ENCODE data around the gene ACSL5.
"Not testable (repeated sequence)": the region's sequence is repeated elsewhere in the genome, so short reads cannot be mapped to it uniquely, and the experiment has no call there.

ACSL5 gene

DNA sequence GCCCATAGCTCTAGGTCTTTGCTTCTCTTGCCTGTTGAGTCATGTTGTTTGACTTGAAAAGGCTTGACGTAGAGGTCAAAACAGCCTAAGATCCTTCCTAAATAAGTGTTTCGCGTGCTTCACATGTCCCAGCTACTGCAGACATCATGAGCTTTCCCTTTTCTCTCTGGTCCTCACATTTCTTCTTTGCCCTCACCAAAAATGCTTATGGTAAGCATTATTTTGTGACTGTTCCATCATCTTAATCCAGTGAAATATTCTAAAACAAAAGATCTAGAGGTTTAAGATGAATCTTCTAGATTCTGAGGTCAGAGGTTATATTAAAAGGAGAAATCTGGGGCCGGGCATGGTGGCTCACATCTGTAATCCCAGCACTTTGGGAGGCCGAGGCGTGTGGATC is 8.5 kb upstream of the ACSL5 start:
- Histone ChIP-seq H3K36me3 (ENCODE audit: control insufficient read depth, insufficient read depth, low read length) (no peaks in the 10 kb centered on the region), H3K4me3 (replicated peaks; ENCODE audit: low read depth, low read length) (no peak overlapping the region), H3K27me3 (replicated peaks; ENCODE audit: control insufficient read depth, insufficient read depth, low read length) (no peaks in the 10 kb centered on the region)
- TF ChIP-seq, protein P1, sequence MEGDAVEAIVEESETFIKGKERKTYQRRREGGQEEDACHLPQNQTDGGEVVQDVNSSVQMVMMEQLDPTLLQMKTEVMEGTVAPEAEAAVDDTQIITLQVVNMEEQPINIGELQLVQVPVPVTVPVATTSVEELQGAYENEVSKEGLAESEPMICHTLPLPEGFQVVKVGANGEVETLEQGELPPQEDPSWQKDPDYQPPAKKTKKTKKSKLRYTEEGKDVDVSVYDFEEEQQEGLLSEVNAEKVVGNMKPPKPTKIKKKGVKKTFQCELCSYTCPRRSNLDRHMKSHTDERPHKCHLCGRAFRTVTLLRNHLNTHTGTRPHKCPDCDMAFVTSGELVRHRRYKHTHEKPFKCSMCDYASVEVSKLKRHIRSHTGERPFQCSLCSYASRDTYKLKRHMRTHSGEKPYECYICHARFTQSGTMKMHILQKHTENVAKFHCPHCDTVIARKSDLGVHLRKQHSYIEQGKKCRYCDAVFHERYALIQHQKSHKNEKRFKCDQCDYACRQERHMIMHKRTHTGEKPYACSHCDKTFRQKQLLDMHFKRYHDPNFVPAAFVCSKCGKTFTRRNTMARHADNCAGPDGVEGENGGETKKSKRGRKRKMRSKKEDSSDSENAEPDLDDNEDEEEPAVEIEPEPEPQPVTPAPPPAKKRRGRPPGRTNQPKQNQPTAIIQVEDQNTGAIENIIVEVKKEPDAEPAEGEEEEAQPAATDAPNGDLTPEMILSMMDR (IDR thresholded peaks at IDR 0.05; ENCODE audit: insufficient read depth, low read length, poor library complexity, severe bottlenecking) = no peak
- DNase-seq (ENCODE audit: extremely low read depth, insufficient read length) = no peak

DNA sequence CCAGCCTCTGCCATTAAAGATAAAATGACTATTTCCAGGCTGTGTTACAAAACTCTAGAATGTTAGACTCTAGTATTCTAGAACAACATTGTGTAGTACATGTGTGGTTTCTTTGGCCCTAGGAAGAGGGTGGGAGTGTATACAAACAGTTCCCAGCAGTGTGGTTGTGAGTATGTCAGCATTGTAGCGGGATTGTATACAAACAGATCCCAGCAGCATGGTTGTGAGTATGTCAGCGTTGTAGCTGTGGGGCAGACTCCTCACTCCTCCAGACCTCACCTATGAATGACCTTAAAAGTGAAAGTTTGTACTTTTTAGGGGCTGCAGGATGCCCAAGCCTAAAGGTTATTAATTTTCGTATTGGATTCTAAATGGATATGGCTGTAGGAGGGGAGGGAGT is 6.9 kb upstream of the ACSL5 start:
- Histone ChIP-seq H3K36me3 (ENCODE audit: control insufficient read depth, insufficient read depth, low read length) (no peaks in the 10 kb centered on the region), H3K4me3 (replicated peaks; ENCODE audit: low read depth, low read length) (no peak overlapping the region), H3K27me3 (replicated peaks; ENCODE audit: control insufficient read depth, insufficient read depth, low read length) (no peaks in the 10 kb centered on the region)
- TF ChIP-seq, protein P1 (IDR thresholded peaks at IDR 0.05; ENCODE audit: insufficient read depth, low read length, poor library complexity, severe bottlenecking) = no peak
- no peak for DNase-seq (ENCODE audit: extremely low read depth, insufficient read length)

DNA sequence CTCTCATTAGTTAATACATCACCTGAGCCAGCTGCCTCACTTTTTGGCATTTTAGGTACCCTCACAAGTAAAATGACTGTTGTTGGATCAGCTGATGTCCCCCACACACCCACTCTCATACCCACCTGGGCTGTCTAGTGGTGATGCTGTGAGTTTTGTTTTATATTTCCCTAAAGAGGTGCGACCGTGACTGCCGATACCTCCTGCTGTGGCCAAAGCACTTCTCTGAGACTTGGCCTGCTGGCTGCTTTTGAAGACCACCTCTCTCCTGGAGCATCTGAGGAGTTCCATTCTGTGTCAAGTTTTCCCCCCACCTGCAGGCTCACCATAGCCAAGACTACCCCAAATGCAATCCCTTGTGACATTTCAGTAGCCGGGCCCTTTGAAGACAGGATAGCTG is 6.4 kb upstream of the ACSL5 start:
- TF ChIP-seq, protein P1 (IDR thresholded peaks at IDR 0.05; ENCODE audit: insufficient read depth, low read length, poor library complexity, severe bottlenecking) = no peak
- H3K27me3 ChIP-seq (replicated peaks; ENCODE audit: control insufficient read depth, insufficient read depth, low read length) = no peaks in the 10 kb centered on the region
- H3K4me3 ChIP-seq (replicated peaks; ENCODE audit: low read depth, low read length) = no peak overlapping the region
- no peak for DNase-seq (ENCODE audit: extremely low read depth, insufficient read length)
- no peaks in the 10 kb centered on the region for H3K36me3 ChIP-seq (ENCODE audit: control insufficient read depth, insufficient read depth, low read length)

DNA sequence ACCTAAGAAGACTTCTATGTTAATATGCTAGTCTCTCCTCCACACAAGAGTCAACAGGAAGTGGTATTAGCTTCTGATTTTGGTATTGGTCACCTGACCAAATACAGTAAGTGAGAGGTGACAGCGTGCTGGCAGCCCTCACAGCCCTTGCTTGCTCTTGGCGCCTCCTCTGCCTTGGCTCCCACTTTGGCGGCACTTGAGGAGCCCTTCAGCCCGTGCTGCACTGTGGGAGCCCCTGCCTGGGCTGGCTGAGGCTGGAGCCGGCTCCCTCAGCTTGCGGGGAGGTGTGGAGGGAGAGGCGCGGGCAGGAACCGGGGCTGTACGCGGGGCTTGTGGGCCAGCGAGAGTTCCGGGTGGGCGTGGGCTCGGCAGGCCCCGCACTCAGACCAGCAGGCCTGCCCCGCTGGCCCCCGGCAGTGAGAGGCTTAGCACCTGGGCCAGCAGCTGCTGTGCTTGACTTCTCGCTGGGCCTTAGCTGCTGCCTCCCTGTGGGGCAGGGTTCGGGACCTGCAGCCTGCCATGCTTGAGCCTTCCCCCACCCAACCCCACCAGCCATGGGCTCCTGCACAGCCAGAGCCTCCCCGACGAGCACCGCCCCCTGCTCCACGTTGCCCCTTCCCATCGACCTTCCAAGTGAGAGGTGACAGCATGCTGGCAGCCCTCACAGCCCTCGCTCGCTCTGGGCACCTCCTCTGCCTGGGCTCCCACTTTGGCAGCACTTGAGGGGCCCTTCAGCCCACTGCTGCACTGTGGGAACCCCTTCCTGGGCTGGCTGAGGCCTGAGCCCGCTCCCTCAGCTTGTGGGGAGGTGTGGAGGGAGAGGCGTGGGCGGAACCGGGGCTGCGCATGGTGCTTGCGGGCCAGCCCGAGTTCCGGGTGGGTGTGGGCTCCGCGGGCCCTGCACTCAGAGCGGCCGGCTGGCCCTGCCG is 4.2 kb upstream of the ACSL5 start:
- TF ChIP-seq, protein P1 (IDR thresholded peaks at IDR 0.05; ENCODE audit: insufficient read depth, low read length, poor library complexity, severe bottlenecking) = no peak
- Histone ChIP-seq H3K4me3 (replicated peaks; ENCODE audit: low read depth, low read length) (no peak overlapping the region), H3K27me3 (replicated peaks; ENCODE audit: control insufficient read depth, insufficient read depth, low read length) (no peaks in the 10 kb centered on the region), H3K36me3 (ENCODE audit: control insufficient read depth, insufficient read depth, low read length) (no peaks in the 10 kb centered on the region)
- DNase-seq (ENCODE audit: extremely low read depth, insufficient read length) = no peak

DNA sequence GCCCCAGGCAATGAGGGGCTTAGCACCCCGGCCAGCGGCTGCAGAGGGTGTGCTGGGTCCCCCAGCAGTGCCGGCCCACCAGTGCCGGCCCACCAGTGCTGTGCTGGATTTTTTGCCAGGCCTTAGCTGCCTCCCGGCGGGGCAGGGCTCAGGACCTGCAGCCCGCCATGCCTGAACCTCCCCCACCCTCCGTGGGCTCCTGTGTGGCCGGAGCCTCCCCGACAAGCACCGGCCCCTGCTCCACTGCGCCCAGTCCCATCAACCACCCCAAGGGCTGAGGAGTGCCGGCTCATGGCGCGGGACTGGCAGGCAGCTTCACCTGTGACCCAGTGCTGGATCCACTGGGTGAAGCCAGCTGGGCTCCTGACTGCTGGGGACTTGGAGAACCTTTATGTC is 3.5 kb upstream of the ACSL5 start:
- no peak overlapping the region for H3K4me3 ChIP-seq (replicated peaks; ENCODE audit: low read depth, low read length)
- no peak for DNase-seq (ENCODE audit: extremely low read depth, insufficient read length)

DNA sequence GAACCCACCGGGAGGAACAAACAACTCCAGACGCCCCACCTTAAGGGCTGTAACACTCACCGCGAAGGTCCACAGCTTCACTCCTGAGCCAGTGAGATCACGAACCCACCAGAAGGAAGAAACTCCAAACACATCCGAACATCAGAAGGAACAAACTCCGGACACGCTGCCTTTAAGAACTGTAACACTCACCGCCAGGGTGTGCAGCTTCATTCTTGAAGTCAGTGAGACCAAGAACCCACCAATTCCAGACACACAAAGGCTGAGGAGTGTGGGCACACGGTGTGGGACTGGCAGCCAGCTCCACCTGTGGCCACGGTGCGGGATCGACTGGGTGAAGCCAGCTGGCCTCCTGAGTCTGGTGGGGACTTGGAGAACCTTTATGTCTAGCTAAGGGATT is 2.6 kb upstream of the ACSL5 start:
- H3K27me3 ChIP-seq (replicated peaks; ENCODE audit: control insufficient read depth, insufficient read depth, low read length); H3K36me3 ChIP-seq (ENCODE audit: control insufficient read depth, insufficient read depth, low read length); DNase-seq (ENCODE audit: extremely low read depth, insufficient read length); H3K4me3 ChIP-seq (replicated peaks; ENCODE audit: low read depth, low read length): not testable (repeated sequence)

More for the DNA sequence above, 3.5 kb upstream of the ACSL5 start:
- no peaks in the 10 kb centered on the region for H3K27me3 ChIP-seq (replicated peaks; ENCODE audit: control insufficient read depth, insufficient read depth, low read length)
- no peaks in the 10 kb centered on the region for H3K36me3 ChIP-seq (ENCODE audit: control insufficient read depth, insufficient read depth, low read length)
- TF ChIP-seq, protein P1 (IDR thresholded peaks at IDR 0.05; ENCODE audit: insufficient read depth, low read length, poor library complexity, severe bottlenecking) = no peak

DNA sequence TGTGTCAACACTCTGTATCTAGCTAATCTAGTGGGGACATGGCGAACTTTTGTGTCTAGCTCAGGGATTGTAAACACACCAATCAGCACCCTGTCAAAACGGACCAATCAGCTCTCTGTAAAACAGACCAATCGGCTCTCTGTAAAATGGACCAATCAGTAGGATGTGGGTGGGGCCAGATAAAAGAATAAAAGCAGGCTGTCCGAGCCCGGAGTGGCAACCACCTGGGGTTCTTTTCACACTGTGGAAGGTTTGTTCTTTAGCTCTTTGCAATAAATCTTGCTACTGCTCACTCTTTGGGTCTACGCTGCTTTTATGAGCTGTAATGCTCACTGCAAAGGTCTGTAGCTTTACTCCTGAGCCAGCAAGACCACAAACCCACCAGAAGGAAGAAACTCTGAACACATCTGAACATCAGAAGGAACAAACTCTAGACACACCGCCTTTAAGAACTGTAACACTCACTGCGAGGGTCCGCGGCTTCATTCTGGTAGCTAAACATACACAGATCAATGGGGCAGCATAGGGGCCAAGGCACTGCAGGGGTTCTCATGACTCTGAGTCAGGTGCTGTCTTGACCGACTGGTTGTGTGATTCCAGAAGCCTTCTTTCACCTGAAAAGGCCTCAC is 1.6 kb upstream of the ACSL5 start:
- H3K4me3 ChIP-seq (replicated peaks; ENCODE audit: low read depth, low read length); H3K27me3 ChIP-seq (replicated peaks; ENCODE audit: control insufficient read depth, insufficient read depth, low read length); H3K36me3 ChIP-seq (ENCODE audit: control insufficient read depth, insufficient read depth, low read length); DNase-seq (ENCODE audit: extremely low read depth, insufficient read length): not testable (repeated sequence)
